Neural progenitor cell (in vitro differentiated cells): ENCODE data around the gene TTLL8. TPM values are rescaled to one million over a fixed set of nuclear protein-coding genes. Genes with fewer than 3 reads are reported as not detected.

Experiments used
- DNase-seq: peaks from one replicate; pipeline ENCODE4 v3.0.0-alpha.2; 2016; ENCODE audit warnings: low spot score
- H2AFZ ChIP-seq: fragments of 200-600 bp; sonication (generic); replicated peaks from 2 replicates; pipeline ENCODE4 v1.6.1; 2016; ENCODE audit warnings: antibody characterized with exemption
- H3F3A ChIP-seq: fragments of 200-600 bp; sonication (generic); 2 replicates; pipeline ENCODE4 v1.6.1; 2016; ENCODE audit warnings: antibody characterized with exemption, low read depth
- H3K27ac ChIP-seq: fragments of 200-600 bp; sonication (generic); 2 replicates; pipeline ENCODE4 v1.5.1; 2016; ENCODE audit warnings: mild to moderate bottlenecking
- H3K27me3 ChIP-seq: fragments of 200-600 bp; sonication (generic); 2 replicates; pipeline ENCODE4 v1.6.1; 2016; ENCODE audit warnings: mild to moderate bottlenecking, moderate library complexity
- H3K36me3 ChIP-seq: fragments of 200-600 bp; sonication (generic); 2 replicates; pipeline ENCODE4 v1.5.1; 2016
- H3K4me1 ChIP-seq: fragments of 200-600 bp; sonication (generic); 2 replicates; pipeline ENCODE4 v1.6.1; 2016; ENCODE audit warnings: mixed run types
- H3K4me2 ChIP-seq: fragments of 200-600 bp; sonication (generic); 2 replicates; pipeline ENCODE4 v1.6.1; 2016
- H3K4me3 ChIP-seq: fragments of 200-600 bp; sonication (generic); 2 replicates; pipeline ENCODE4 v1.5.1; 2016
- H3K79me2 ChIP-seq: fragments of 200-600 bp; sonication (generic); 2 replicates; pipeline ENCODE4 v1.6.1; 2016; ENCODE audit warnings: low read depth
- H3K9ac ChIP-seq: fragments of 200-600 bp; sonication (generic); 2 replicates; pipeline ENCODE4 v1.6.1; 2016
- H3K9me3 ChIP-seq: fragments of 200-600 bp; sonication (generic); 2 replicates; pipeline ENCODE4 v1.5.1; 2016; ENCODE audit warnings: low read depth
- H4K20me1 ChIP-seq: fragments of 200-600 bp; sonication (generic); 2 replicates; pipeline ENCODE4 v1.6.1; 2016; ENCODE audit warnings: low read depth
- H3K27ac Mint-ChIP-seq: 3 replicates; pipeline ENCODE4 v1.8.0; 2021; ENCODE audit warnings: mixed read lengths
- H3K27me3 Mint-ChIP-seq: 2 replicates; pipeline ENCODE4 v1.8.0; 2022; ENCODE audit warnings: low read depth, mild to moderate bottlenecking, inconsistent platforms, moderate library complexity, mixed read lengths; ENCODE audit not compliant: insufficient read depth
- H3K36me3 Mint-ChIP-seq: 3 replicates; pipeline ENCODE4 v1.8.0; 2021; ENCODE audit warnings: mixed read lengths
- H3K4me1 Mint-ChIP-seq: 3 replicates; pipeline ENCODE4 v1.8.0; 2021; ENCODE audit warnings: mixed read lengths
- H3K4me3 Mint-ChIP-seq: 3 replicates; pipeline ENCODE4 v1.8.0; 2021; ENCODE audit warnings: mild to moderate bottlenecking, moderate library complexity, mixed read lengths
- H3K9me3 Mint-ChIP-seq: 3 replicates; pipeline ENCODE4 v1.8.0; 2020; ENCODE audit warnings: mixed read lengths
- CTCF ChIP-seq: fragments of 200-600 bp; sonication (generic); IDR thresholded peaks from 2 replicates; pipeline ENCODE4 v1.5.1; 2017; ENCODE audit warnings: antibody characterized with exemption, mild to moderate bottlenecking
- EZH2 ChIP-seq: fragments of 200-600 bp; sonication (generic); IDR thresholded peaks from 2 replicates; pipeline ENCODE4 v1.6.1; 2017; ENCODE audit warnings: antibody characterized with exemption, mild to moderate bottlenecking, moderate library complexity
- EZH2phosphoT487 ChIP-seq: fragments of 200-600 bp; sonication (generic); IDR thresholded peaks from 2 replicates; pipeline ENCODE4 v1.6.1; 2017; ENCODE audit warnings: antibody characterized with exemption
- total RNA-seq: library from RNA; depleted of rRNA; stranded (reverse); fragments of >200 nt; gene quantifications from 2 replicates; pipeline ENCODE4 v1.2.3, GENCODE V29; 2015; ENCODE audit warnings: low replicate concordance

TTLL8 gene
- total RNA-seq, 1 donor from 2014 or later: not detected

GRCh38 chr22:50035131-50035881 is 22.8 kb downstream of the TTLL8 start:
- H3K79me2 ChIP-seq: no peaks in the 10 kb centered on the region
- no peak overlapping the region for H3K4me3 ChIP-seq
- H3K9ac ChIP-seq: no peak overlapping the region
- H3K27me3 ChIP-seq: peaks cover 10% of the 10 kb centered on the region
- no peak overlapping the region for H3K4me3 Mint-ChIP-seq
- no peak overlapping the region for H3K27ac ChIP-seq
- no peak overlapping the region for H3K27ac Mint-ChIP-seq
- no peaks in the 10 kb centered on the region for H4K20me1 ChIP-seq
- H3K27me3 Mint-ChIP-seq: no peaks in the 10 kb centered on the region
- H3F3A ChIP-seq: no peaks in the 10 kb centered on the region
- H2AFZ ChIP-seq: no peak overlapping the region
- H3K4me1 ChIP-seq: no peaks in the 10 kb centered on the region
- no peak for TF ChIP-seq CTCF
- H3K36me3 ChIP-seq: no peaks in the 10 kb centered on the region
- H3K9me3 ChIP-seq: no peaks in the 10 kb centered on the region
- H3K9me3 Mint-ChIP-seq: peaks cover 11% of the 10 kb centered on the region
- H3K4me1 Mint-ChIP-seq: peaks cover 9% of the 10 kb centered on the region
- no peak for DNase-seq
- no peaks in the 10 kb centered on the region for H3K36me3 Mint-ChIP-seq
- no peak overlapping the region for H3K4me2 ChIP-seq

- Histone ChIP-seq H3K4me2 (no peak overlapping the region), H3K4me1 (no peaks in the 10 kb centered on the region), H3K36me3 (no peaks in the 10 kb centered on the region), H3K9me3 (no peaks in the 10 kb centered on the region), H3K27ac (no peak overlapping the region), H3F3A (no peaks in the 10 kb centered on the region), H3K4me3 (no peak overlapping the region), H2AFZ (no peak overlapping the region), H3K27me3 (peaks cover 18% of the 10 kb centered on the region), H3K9ac (no peak overlapping the region), H4K20me1 (no peaks in the 10 kb centered on the region), H3K79me2 (no peaks in the 10 kb centered on the region)
- H3K4me3 Mint-ChIP-seq: no peak overlapping the region
- no peaks in the 10 kb centered on the region for H3K36me3 Mint-ChIP-seq
- peaks cover 9% of the 10 kb centered on the region for H3K4me1 Mint-ChIP-seq
- DNase-seq: no peak
- peaks cover 4% of the 10 kb centered on the region for H3K27me3 Mint-ChIP-seq
- peaks cover 7% of the 10 kb centered on the region for H3K9me3 Mint-ChIP-seq
- TF ChIP-seq EZH2 (no peak), EZH2phosphoT487 (no peak), CTCF (no peak)
- H3K27ac Mint-ChIP-seq: peak overlapping the region; percentile 50
Measured at GRCh38 chr22:50034126-50035081, 23.7 kb downstream of the TTLL8 start.

- Histone ChIP-seq H2AFZ (no peak overlapping the region), H3K4me3 (no peak overlapping the region), H3K4me2 (no peak overlapping the region), H3K27me3 (peaks cover 24% of the 10 kb centered on the region), H3K4me1 (no peaks in the 10 kb centered on the region), H4K20me1 (no peaks in the 10 kb centered on the region), H3K27ac (no peak overlapping the region), H3K79me2 (no peaks in the 10 kb centered on the region), H3K9ac (no peak overlapping the region), H3F3A (no peaks in the 10 kb centered on the region), H3K9me3 (no peaks in the 10 kb centered on the region), H3K36me3 (no peaks in the 10 kb centered on the region)
- Mint-ChIP-seq H3K36me3 (no peaks in the 10 kb centered on the region), H3K27me3 (peaks cover 6% of the 10 kb centered on the region), H3K4me1 (peaks cover 9% of the 10 kb centered on the region), H3K9me3 (no peaks in the 10 kb centered on the region), H3K4me3 (no peak overlapping the region), H3K27ac (no peak overlapping the region)
- no peak for DNase-seq
- TF ChIP-seq EZH2 (no peak), CTCF (no peak), EZH2phosphoT487 (no peak)
Measured at GRCh38 chr22:50032941-50033601, 25.0 kb downstream of the TTLL8 start.
